T-cell (primary cell): ENCODE data around the gene TKTL2. TPM values are rescaled to one million over a fixed set of nuclear protein-coding genes. Genes with fewer than 3 reads are reported as not detected.

ENCODE experiments used
- ATAC-seq, 4 experiments: fragments of 200-7000 bp in 3 of 4; fragments of 150-1000 bp in 1 of 4; cut with Tn5 transposase; replicated peaks in 1 of 4; 1 replicate in 3 of 4; 2 replicates in 1 of 4; pipeline ENCODE4 v1.10.0; 2021; ENCODE audit warnings: moderate library complexity in 3 of 4, mild to moderate bottlenecking in 2 of 4, moderate number of reproducible peaks in 1 of 4
- CTCF ChIA-PET, 2 donors: fragments of 300-600 bp; sonication (Branson Sonifier 250); formaldehyde crosslinking; loops; one replicate each; lab custom pipeline; 2022; ENCODE audit warnings: antibody characterized with exemption in 2 of 2; lab: Charles Lee
- POLR2A ChIA-PET, 2 donors: fragments of 300-600 bp; sonication (Branson Sonifier 250); formaldehyde crosslinking; loops; one replicate each; lab custom pipeline; 2022; ENCODE audit warnings: antibody characterized with exemption in 2 of 2; lab: Charles Lee
- DNase-seq, 35 experiments: peaks; one replicate each; pipeline versions ENCODE4 v3.0.0 to v3.0.0-alpha.2; 2013 to 2023
- H3K27ac ChIP-seq: one replicate; pipeline ENCODE4 v1.5.1; 2013; ENCODE audit warnings: low read length
- H3K27me3 ChIP-seq, 2 experiments: replicated peaks in 1 of 2; 1 replicate in 1 of 2; 2 replicates in 1 of 2; pipeline versions ENCODE4 v1.6.1 to v1.7.0; 2013; ENCODE audit warnings: low read length in 1 of 2, mixed read lengths in 1 of 2; ENCODE audit not compliant: control insufficient read depth in 2 of 2, insufficient read depth in 2 of 2; ENCODE audit errors: extremely low read depth in 1 of 2
- H3K36me3 ChIP-seq, 2 donors: 1 replicate in 1 of 2; 2 replicates in 1 of 2; pipeline versions ENCODE4 v1.6.1 to v1.7.0; 2013; ENCODE audit warnings: low read length in 1 of 2; ENCODE audit not compliant: control insufficient read depth in 2 of 2, insufficient read depth in 1 of 2; ENCODE audit errors: extremely low read depth in 1 of 2
- H3K4me1 ChIP-seq, 2 experiments: 1 replicate in 1 of 2; 2 replicates in 1 of 2; pipeline versions ENCODE4 v1.6.1 to v1.7.0; 2013; ENCODE audit warnings: low read length in 2 of 2, mixed read lengths in 1 of 2; ENCODE audit not compliant: insufficient read depth in 2 of 2, control insufficient read depth in 1 of 2; ENCODE audit errors: extremely low read depth in 1 of 2
- H3K4me3 ChIP-seq, 2 donors: 1 replicate in 1 of 2; 2 replicates in 1 of 2; pipeline versions ENCODE4 v1.5.1 to v1.7.0; 2013; ENCODE audit warnings: mild to moderate bottlenecking in 2 of 2, low read length in 1 of 2, moderate library complexity in 1 of 2; ENCODE audit not compliant: control insufficient read depth in 1 of 2; ENCODE audit errors: extremely low read depth in 1 of 2
- H3K9me3 ChIP-seq: 2 replicates; pipeline ENCODE4 v1.7.0; 2013
- H3K27ac Mint-ChIP-seq, 2 donors: one replicate each; pipeline ENCODE4 v1.8.0; 2020 to 2021; ENCODE audit warnings: mild to moderate bottlenecking in 2 of 2, mixed read lengths in 2 of 2
- H3K27me3 Mint-ChIP-seq, 2 donors: one replicate each; pipeline ENCODE4 v1.8.0; 2021 to 2022; ENCODE audit warnings: mixed read lengths in 2 of 2
- H3K36me3 Mint-ChIP-seq: one replicate; pipeline ENCODE4 v1.8.0; 2021; ENCODE audit warnings: mixed read lengths
- H3K4me1 Mint-ChIP-seq, 3 donors: one replicate each; pipeline ENCODE4 v1.8.0; 2020 to 2022; ENCODE audit warnings: mixed read lengths in 3 of 3, mild to moderate bottlenecking in 1 of 3
- H3K4me3 Mint-ChIP-seq, 3 donors: one replicate each; pipeline ENCODE4 v1.8.0; 2020 to 2022; ENCODE audit warnings: mild to moderate bottlenecking in 3 of 3, mixed read lengths in 3 of 3, moderate library complexity in 3 of 3
- H3K9me3 Mint-ChIP-seq, 3 donors: one replicate each; pipeline ENCODE4 v1.8.0; 2020 to 2022; ENCODE audit warnings: mixed read lengths in 3 of 3
- WGBS: methylation state at CpG from one replicate; pipeline ENCODE4 v1.1.5; 2013; ENCODE audit warnings: missing lambda C conversion rate; ENCODE audit not compliant: insufficient coverage; 5-methylcytosine and 5-hydroxymethylcytosine counted together
- total RNA-seq, 35 experiments: library from RNA in 6 of 35; stranded (reverse) in 6 of 35; fragments of 120-200 nt in 1 of 35; gene quantifications; one replicate each; pipeline versions ENCODE4 v1.2.1 to v1.2.4 and lab custom pipeline; 2013 to 2026

The TKTL2 gene
- total RNA-seq, 5 donors from 2014 or later (not counting 1 experiment from before 2014, with no cell fraction given), result not detected

DNA sequence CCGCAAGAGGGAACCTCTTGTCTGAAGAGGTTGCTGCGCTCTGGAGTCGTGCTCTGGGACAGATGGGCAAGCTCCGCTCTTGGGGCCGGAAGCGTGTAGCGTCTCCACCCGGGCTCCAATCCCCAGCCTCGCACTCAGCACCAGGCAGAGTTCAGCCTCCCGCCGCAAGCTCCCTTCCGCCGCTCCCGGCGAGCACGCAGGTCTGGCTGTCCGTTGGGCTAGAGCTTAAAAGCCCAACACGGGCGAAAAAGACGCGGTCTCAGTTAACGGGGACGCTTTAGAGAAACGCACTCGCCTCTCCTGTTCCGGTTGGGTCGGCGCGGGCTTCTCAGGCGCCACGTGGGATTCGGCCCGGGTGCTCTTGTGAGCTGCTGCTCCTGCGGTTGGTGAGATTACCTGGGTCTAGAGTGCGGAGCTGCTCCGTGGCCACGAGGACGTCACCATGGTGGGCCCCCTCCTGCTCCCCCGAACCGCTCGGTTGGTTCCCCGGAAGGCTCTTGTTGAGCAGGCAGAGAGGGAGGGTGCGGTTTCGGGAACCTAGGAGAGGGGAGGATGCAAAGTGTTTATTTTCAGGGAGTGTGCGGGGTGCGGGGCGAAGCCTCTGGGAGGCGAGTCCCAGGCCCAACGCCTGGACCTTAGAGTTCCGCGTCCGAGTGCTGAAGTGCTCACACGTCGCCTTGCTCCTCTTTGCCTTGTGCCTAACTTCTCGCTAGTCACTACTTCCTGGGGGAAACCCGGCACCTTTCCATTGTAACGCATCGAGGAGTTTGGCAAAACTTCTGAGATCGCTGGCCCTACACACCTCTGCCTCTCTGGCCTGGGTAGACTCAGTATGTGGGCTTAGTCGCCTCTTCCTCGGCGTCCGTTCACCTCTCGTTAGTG, 21.0 kb upstream of the TKTL2 start, which contains the start of gene TMA16:
Gene TMA16, plus strand, starts transcription at position 331 of the 882 bp plus-strand sequence. Its CDS starts 112 bp downstream, at position 443.
- ATAC-seq, result peak; percentile 81 to 85 (median 82)
- CTCF ChIA-PET, result interaction anchor here (0.6 to 2.9 kb wide), 7 partner anchors 9 to 1841 kb away, joined by 3 to 39 read pairs (median 4); no protein-coding TSS in a partner anchor

GRCh38 chr4:163493643-163494359, 20.2 kb upstream of the TKTL2 start:
- CTCF ChIA-PET, result interaction anchor here (0.6 to 2.9 kb wide), 5 partner anchors 8 to 72 kb away, joined by 3 to 39 read pairs (median 5); no protein-coding TSS in a partner anchor
- ATAC-seq, result peak; percentile 24 to 46 (median 40)

More for the DNA sequence above, 21.0 kb upstream of the TKTL2 start, which contains the start of gene TMA16:
- under 1% methylated on average over 61 of the region's 64 CpGs for WGBS
- Mint-ChIP-seq H3K4me1 (peaks cover 28 to 40% (median 35%) of the 10 kb centered on the region in 3 donors), H3K36me3 (peaks cover 5% of the 10 kb centered on the region), H3K4me3 (peak within 1 kb of the TSS; percentile 96 to 99 (median 96)), H3K27me3 (peaks cover 3% of the 10 kb centered on the region in 2 donors), H3K9me3 (no peaks in the 10 kb centered on the region), H3K27ac (peak within 1 kb of the TSS; percentile 95 to 96)
- peak; percentile 57 to 86 (median 70) for DNase-seq
- H3K36me3 ChIP-seq, result no peaks in the 10 kb centered on the region
- peaks cover 9 to 15% of the 10 kb centered on the region in 2 experiments for H3K4me1 ChIP-seq
- no peaks in the 10 kb centered on the region for H3K27me3 ChIP-seq
- POLR2A ChIA-PET, result interaction anchor here (0.6 to 1.0 kb wide), 2 partner anchors 56 to 169 kb away, joined by 3 to 8 read pairs; no protein-coding TSS in a partner anchor
- H3K4me3 ChIP-seq, result peak within 1 kb of the TSS; percentile 76 to 97
- H3K9me3 ChIP-seq, result no peaks in the 10 kb centered on the region
- peak within 1 kb of the TSS; percentile 56 for H3K27ac ChIP-seq

DNA sequence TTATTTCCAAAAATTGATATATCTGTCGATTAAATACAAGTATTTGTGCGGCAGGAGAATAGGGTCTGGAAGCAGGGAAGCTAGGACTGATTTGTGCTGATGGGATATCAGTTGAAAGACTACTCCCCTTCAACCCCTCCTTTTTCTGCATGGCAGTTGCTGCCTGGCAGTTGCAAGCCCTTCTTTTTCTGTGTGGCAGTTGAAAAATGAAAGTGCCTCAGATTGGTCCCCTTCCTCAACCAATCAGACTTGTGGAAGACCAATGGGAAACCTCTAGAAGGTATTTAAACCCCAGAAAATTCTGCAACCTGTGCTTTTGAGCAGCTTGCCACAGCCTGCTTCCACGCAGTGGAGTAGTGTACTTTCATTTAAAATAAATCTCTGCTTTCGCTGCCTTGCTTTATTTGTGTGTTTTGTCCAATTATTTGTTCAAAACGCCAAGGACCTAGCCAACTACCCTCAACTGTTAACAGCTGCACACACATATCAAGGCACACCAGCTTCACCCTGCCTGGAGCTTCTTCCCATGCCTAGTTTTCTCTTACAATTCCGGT, 19.5 kb upstream of the TKTL2 start:
- Mint-ChIP-seq H3K27ac (peak overlapping the region; percentile 13 to 64), H3K4me3 (peak overlapping the region; percentile 96 to 99 (median 96)), H3K9me3 (no peaks in the 10 kb centered on the region), H3K36me3 (peaks cover 5% of the 10 kb centered on the region), H3K27me3 (peaks cover 3% of the 10 kb centered on the region in 2 donors), H3K4me1 (peaks cover 25 to 41% (median 35%) of the 10 kb centered on the region in 3 donors)
- no CpG with 5 or more reads among the region's 6 CpGs for WGBS
- Histone ChIP-seq H3K9me3 (no peaks in the 10 kb centered on the region), H3K27ac (no peak overlapping the region), H3K27me3 (no peaks in the 10 kb centered on the region), H3K4me3 (no peak overlapping the region), H3K36me3 (no peaks in the 10 kb centered on the region), H3K4me1 (peaks cover 9 to 15% of the 10 kb centered on the region in 2 experiments)
- no peak for DNase-seq
- CTCF ChIA-PET, result interaction anchor here in 1 of 2 donors (2.9 kb wide), 1 partner anchor 56 kb away, joined by 39 read pairs; no protein-coding TSS in a partner anchor
- ATAC-seq, result no peak
- POLR2A ChIA-PET, result no interaction called here

More at GRCh38 chr4:163493643-163494359, 20.2 kb upstream of the TKTL2 start:
- no peaks in the 10 kb centered on the region for H3K9me3 Mint-ChIP-seq
- Histone ChIP-seq H3K27ac (peak overlapping the region; percentile 56), H3K9me3 (no peaks in the 10 kb centered on the region), H3K4me1 (peaks cover 9 to 15% of the 10 kb centered on the region in 2 experiments), H3K36me3 (no peaks in the 10 kb centered on the region), H3K27me3 (no peaks in the 10 kb centered on the region), H3K4me3 (peak overlapping the region; percentile 76 to 97)
- POLR2A ChIA-PET, result interaction anchor here (0.6 to 1.0 kb wide), 2 partner anchors 57 to 170 kb away, joined by 3 to 8 read pairs; no protein-coding TSS in a partner anchor
- DNase-seq, result peak in 1 of 35 experiments; percentile 21
- H3K4me3 Mint-ChIP-seq, result peak overlapping the region; percentile 96 to 99 (median 96)
- WGBS, result 12% methylated on average over 13 of the region's 28 CpGs
- peaks cover 5% of the 10 kb centered on the region for H3K36me3 Mint-ChIP-seq
- H3K4me1 Mint-ChIP-seq, result peaks cover 27 to 40% (median 35%) of the 10 kb centered on the region in 3 donors
- peaks cover 3% of the 10 kb centered on the region in 2 donors for H3K27me3 Mint-ChIP-seq
- peak overlapping the region; percentile 95 to 96 for H3K27ac Mint-ChIP-seq

- Histone ChIP-seq H3K27me3 (peaks cover 0 to 6% of the 10 kb centered on the region in 2 experiments), H3K9me3 (no peaks in the 10 kb centered on the region), H3K4me3 (no peak overlapping the region), H3K36me3 (no peaks in the 10 kb centered on the region), H3K4me1 (peaks cover 0 to 9% of the 10 kb centered on the region in 2 experiments), H3K27ac (no peak overlapping the region)
- CTCF ChIA-PET, result no interaction called here
- peaks cover 3 to 17% (median 9%) of the 10 kb centered on the region in 3 donors for H3K4me1 Mint-ChIP-seq
- no peak for DNase-seq
- H3K27me3 Mint-ChIP-seq, result peaks cover 3 to 5% of the 10 kb centered on the region in 2 donors
- H3K27ac Mint-ChIP-seq, result no peak overlapping the region
- no peaks in the 10 kb centered on the region for H3K36me3 Mint-ChIP-seq
- H3K4me3 Mint-ChIP-seq, result no peak overlapping the region
- no peak for ATAC-seq
- POLR2A ChIA-PET, result no interaction called here
- H3K9me3 Mint-ChIP-seq, result no peaks in the 10 kb centered on the region
- no CpG with 5 or more reads among the region's 1 CpG for WGBS
Measured at GRCh38 chr4:163489929-163490328, 16.4 kb upstream of the TKTL2 start.

DNA sequence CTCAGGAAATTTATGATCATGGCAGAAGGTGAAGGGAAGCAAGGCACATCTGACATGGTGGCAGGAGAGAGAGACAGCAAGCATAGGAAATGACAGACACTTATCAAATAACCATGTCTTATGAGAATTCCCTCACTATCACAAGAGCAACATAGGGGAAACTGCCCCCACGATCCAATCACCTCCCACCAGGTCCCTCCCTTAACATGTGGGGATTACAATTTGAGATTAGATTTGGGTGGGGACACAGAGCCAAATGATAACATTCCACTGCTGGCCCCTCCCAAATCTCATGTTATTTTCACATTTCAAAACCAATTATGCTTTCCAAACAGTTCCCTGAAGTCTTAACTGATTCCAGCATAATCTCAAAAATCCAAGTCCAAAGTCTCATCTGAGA, 12.8 kb upstream of the TKTL2 start:
- Histone ChIP-seq H3K9me3 (no peaks in the 10 kb centered on the region), H3K4me3 (no peak overlapping the region), H3K27me3 (peaks cover 0 to 6% of the 10 kb centered on the region in 2 experiments), H3K4me1 (no peaks in the 10 kb centered on the region), H3K36me3 (no peaks in the 10 kb centered on the region), H3K27ac (no peak overlapping the region)
- Mint-ChIP-seq H3K4me1 (peaks cover 0 to 7% (median 0%) of the 10 kb centered on the region in 3 donors), H3K4me3 (no peak overlapping the region), H3K36me3 (no peaks in the 10 kb centered on the region), H3K9me3 (no peaks in the 10 kb centered on the region), H3K27me3 (peaks cover 3 to 7% of the 10 kb centered on the region in 2 donors), H3K27ac (no peak overlapping the region)
- WGBS, result no CpG with 5 or more reads among the region's 1 CpG
- DNase-seq, result no peak
- CTCF ChIA-PET, result interaction anchor here (0.7 to 3.0 kb wide), 9 partner anchors 8 to 64 kb away, joined by 3 to 23 read pairs (median 4); partner anchors contain the start of gene TMA16 (in 1 of the 2)
- no peak for ATAC-seq
- POLR2A ChIA-PET, result no interaction called here
